Adrenal gland (tissue), 12 donors: ENCODE data around the gene TPI1. TPM values are rescaled to one million over a fixed set of nuclear protein-coding genes. Genes with fewer than 3 reads are reported as not detected.

Experiments used
- DNase-seq, 7 donors: peaks; one replicate each; pipeline ENCODE4 v3.0.0-alpha.2; 2019 to 2020
- H3K27ac ChIP-seq, 5 donors: fragments of 200-600 bp; sonication (generic) in 4 of 5; 1 replicate in 3 of 5; 2 replicates in 2 of 5; pipeline versions ENCODE4 v1.5.1 to v1.8.0; 2016 to 2020; ENCODE audit warnings: mild to moderate bottlenecking in 1 of 5
- H3K27me3 ChIP-seq: fragments of 200-600 bp; 2 replicates; pipeline ENCODE4 v1.8.0; 2021
- H3K36me3 ChIP-seq, 2 donors: fragments of 200-600 bp; replicated peaks in 1 of 2; 1 replicate in 1 of 2; 2 replicates in 1 of 2; pipeline versions ENCODE4 v1.5.1 to v1.8.0; 2018 to 2022
- H3K4me1 ChIP-seq, 2 donors: fragments of 200-600 bp; replicated peaks in 1 of 2; 1 replicate in 1 of 2; 2 replicates in 1 of 2; pipeline versions ENCODE4 v1.5.1 to v1.8.0; 2018 to 2021
- H3K4me3 ChIP-seq, 4 donors: fragments of 200-600 bp; sonication (generic) in 3 of 4; one replicate each; pipeline ENCODE4 v1.5.1; 2016 to 2018
- H3K9me3 ChIP-seq, 3 donors: fragments of 200-600 bp; sonication (generic) in 1 of 3; replicated peaks in 1 of 3; 1 replicate in 2 of 3; 2 replicates in 1 of 3; pipeline versions ENCODE4 v1.5.1 to v1.8.0; 2016 to 2021
- POLR2A ChIP-seq, 2 donors: fragments of 450-650 bp; IDR thresholded peaks; one replicate each; pipeline ENCODE4 v1.6.1; 2017; ENCODE audit warnings: antibody characterized with exemption in 2 of 2, mild to moderate bottlenecking in 2 of 2, moderate library complexity in 1 of 2
- WGBS, 4 donors: extraction: QIAGEN DNeasy Blood & Tissue Kit in 2 of 4; methylation state at CpG; one replicate each; pipeline versions ENCODE4 v1.1.5 to v1.1.7; 2013 to 2017; 5-methylcytosine and 5-hydroxymethylcytosine counted together
- intact Hi-C, 2 donors: fragments of 100-400 bp; cut with DNase I; formaldehyde crosslinking; loops; one replicate each; pipeline versions ENCODE4 v1.14.1 to v1.15.0; 2022 to 2023
- polyA plus RNA-seq, 3 donors: library from polyadenylated mRNA; stranded (reverse); fragments of 200-250 nt in 2 of 3; fragments of 350-450 nt in 1 of 3; fragmentation: Illumina TruSeq in 1 of 3; extraction: RNeasy Lipid Tissue Mini Kit (QIAGEN cat#74804) in 1 of 3; gene quantifications; one replicate each; pipeline ENCODE4 v1.2.3, GENCODE V29; 2013 to 2014
- total RNA-seq, 9 donors: library from RNA; depleted of rRNA in 4 of 9; stranded (reverse); fragments of >200 nt in 4 of 9; fragments of 120-200 nt in 1 of 9; fragmentation: NEBNext Ultra II Directional in 1 of 9; extraction: Animal tissue kit (Norgen Biotek cat#: 25700) in 1 of 9; gene quantifications; one replicate each; pipeline versions ENCODE4 v1.1.0 to v1.2.4, GENCODE V29; 2013 to 2023
- TF ChIP-seq, protein P1 (sequence below), 6 experiments: fragments of 450-650 bp in 4 of 6; fragments of 200-600 bp in 2 of 6; sonication (generic) in 1 of 6; IDR thresholded peaks; 1 replicate in 5 of 6; 2 replicates in 1 of 6; pipeline versions ENCODE4 v1.5.1 to v1.8.0; 2016 to 2021; ENCODE audit warnings: antibody characterized with exemption in 6 of 6, mild to moderate bottlenecking in 2 of 6, moderate library complexity in 1 of 6
- donor health status: healthy with polysubstance abuse.
- donor health status: Bipolar disorder and iron deficiency.
- donor health status: DM: yes; HTN: yes; CAD: no.
- donor health status: DM: no; HTN: no; CAD: no.
- donor health status: DM: no; HTN: no; CAD: no.
- donor health status: DM: yes; HTN: yes; CAD: no.

Gene TPI1
- total and polyA plus RNA-seq, 12 donors: 241 to 2,322 (median 783) TPM

DNA sequence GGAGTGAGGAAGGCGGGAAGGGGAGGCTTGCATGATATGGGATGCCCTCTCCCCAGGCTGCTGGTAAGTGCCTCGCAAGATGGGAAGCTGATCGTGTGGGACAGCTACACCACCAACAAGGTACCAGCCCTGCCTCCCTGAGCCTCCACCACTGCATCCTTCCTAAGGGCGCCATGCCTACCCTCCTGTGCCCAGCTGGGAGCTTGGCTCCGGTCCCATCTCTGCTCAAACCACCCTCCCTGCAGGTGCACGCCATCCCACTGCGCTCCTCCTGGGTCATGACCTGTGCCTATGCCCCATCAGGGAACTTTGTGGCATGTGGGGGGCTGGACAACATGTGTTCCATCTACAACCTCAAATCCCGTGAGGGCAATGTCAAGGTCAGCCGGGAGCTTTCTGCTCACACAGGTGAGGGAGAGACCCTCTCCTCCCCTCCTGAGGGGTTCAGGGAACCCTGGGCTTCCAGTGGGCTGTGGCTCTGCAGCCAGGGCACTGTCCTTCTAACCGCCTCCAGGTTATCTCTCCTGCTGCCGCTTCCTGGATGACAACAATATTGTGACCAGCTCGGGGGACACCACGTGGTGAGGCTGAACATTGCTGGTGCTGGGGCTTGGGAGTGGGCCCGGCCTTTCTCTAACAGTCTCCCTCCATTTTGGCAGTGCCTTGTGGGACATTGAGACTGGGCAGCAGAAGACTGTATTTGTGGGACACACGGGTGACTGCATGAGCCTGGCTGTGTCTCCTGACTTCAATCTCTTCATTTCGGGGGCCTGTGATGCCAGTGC is 24.0 kb upstream of the TPI1 start:
- DNase-seq: no peak
- 61 to 81% (median 77%) methylated on average over 13 to 16 of the region's 16 CpGs for WGBS, 4 donors
- Histone ChIP-seq H3K4me3 (no peak overlapping the region), H3K36me3 (peaks cover 0 to 11% of the 10 kb centered on the region in 2 donors), H3K9me3 (no peaks in the 10 kb centered on the region), H3K27me3 (no peaks in the 10 kb centered on the region), H3K4me1 (no peaks in the 10 kb centered on the region), H3K27ac (no peak overlapping the region)
- intact Hi-C loops: no loop called here
- TF ChIP-seq, protein P1, sequence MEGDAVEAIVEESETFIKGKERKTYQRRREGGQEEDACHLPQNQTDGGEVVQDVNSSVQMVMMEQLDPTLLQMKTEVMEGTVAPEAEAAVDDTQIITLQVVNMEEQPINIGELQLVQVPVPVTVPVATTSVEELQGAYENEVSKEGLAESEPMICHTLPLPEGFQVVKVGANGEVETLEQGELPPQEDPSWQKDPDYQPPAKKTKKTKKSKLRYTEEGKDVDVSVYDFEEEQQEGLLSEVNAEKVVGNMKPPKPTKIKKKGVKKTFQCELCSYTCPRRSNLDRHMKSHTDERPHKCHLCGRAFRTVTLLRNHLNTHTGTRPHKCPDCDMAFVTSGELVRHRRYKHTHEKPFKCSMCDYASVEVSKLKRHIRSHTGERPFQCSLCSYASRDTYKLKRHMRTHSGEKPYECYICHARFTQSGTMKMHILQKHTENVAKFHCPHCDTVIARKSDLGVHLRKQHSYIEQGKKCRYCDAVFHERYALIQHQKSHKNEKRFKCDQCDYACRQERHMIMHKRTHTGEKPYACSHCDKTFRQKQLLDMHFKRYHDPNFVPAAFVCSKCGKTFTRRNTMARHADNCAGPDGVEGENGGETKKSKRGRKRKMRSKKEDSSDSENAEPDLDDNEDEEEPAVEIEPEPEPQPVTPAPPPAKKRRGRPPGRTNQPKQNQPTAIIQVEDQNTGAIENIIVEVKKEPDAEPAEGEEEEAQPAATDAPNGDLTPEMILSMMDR (IDR thresholded peaks at IDR 0.05): no peak
- TF ChIP-seq POLR2A (IDR thresholded peaks at IDR 0.05): no peak

DNA sequence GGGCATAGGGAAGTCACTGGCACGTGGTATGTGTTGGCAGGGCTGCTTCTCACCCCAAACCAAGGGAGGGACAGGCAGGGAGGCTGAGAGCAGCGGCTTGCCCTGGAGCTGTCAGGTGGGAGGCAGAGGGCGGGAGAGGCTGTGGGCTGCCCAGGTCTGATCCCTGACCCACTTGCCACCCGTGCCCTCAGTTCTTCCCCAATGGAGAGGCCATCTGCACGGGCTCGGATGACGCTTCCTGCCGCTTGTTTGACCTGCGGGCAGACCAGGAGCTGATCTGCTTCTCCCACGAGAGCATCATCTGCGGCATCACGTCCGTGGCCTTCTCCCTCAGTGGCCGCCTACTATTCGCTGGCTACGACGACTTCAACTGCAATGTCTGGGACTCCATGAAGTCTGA is 21.9 kb upstream of the TPI1 start:
- H3K27ac ChIP-seq: no peak overlapping the region
- intact Hi-C loops: no loop called here
- no peak overlapping the region for H3K4me3 ChIP-seq
- 89 to 93% (median 91%) methylated on average over 16 to 17 of the region's 17 CpGs for WGBS, 4 donors
- no peaks in the 10 kb centered on the region for H3K27me3 ChIP-seq
- peaks cover 0 to 2% of the 10 kb centered on the region in 2 donors for H3K4me1 ChIP-seq
- no peaks in the 10 kb centered on the region for H3K9me3 ChIP-seq
- TF ChIP-seq, protein P1 (IDR thresholded peaks at IDR 0.05): no peak
- TF ChIP-seq POLR2A (IDR thresholded peaks at IDR 0.05): no peak
- no peak for DNase-seq
- H3K36me3 ChIP-seq: no peaks in the 10 kb centered on the region

DNA sequence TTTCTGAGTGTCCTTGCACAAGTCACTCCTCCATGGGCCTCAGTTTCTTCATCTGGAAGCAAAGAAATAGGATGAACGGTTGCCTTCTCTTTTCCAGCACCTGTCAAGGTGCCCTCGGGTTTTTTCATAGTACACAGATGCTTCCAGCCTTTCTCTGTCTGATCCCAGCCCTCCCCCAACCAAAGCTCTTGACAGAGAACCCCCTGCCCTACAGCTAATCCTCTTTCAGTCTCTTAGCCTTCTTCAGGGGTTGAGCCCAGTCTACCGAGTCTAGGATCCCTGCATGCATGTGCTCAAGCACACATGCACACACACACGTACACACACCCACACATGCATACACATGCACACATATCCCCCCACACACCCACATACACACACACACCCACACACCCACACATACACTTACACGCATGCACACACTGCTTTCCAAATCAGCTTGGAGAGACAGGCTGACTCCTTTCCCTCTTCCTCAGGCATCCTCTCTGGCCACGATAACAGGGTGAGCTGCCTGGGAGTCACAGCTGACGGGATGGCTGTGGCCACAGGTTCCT is 20.9 kb upstream of the TPI1 start:
- Histone ChIP-seq H3K4me1 (peaks cover 4 to 8% of the 10 kb centered on the region in 2 donors), H3K36me3 (no peaks in the 10 kb centered on the region), H3K27ac (no peak overlapping the region), H3K4me3 (no peak overlapping the region), H3K9me3 (no peaks in the 10 kb centered on the region), H3K27me3 (no peaks in the 10 kb centered on the region)
- WGBS, 4 donors: 86 to 94% (median 87%) methylated on average over 7 of the region's 7 CpGs
- no peak for DNase-seq
- TF ChIP-seq, protein P1 (IDR thresholded peaks at IDR 0.05): no peak
- no peak for TF ChIP-seq POLR2A (IDR thresholded peaks at IDR 0.05)
- intact Hi-C loops: no loop called here

DNA sequence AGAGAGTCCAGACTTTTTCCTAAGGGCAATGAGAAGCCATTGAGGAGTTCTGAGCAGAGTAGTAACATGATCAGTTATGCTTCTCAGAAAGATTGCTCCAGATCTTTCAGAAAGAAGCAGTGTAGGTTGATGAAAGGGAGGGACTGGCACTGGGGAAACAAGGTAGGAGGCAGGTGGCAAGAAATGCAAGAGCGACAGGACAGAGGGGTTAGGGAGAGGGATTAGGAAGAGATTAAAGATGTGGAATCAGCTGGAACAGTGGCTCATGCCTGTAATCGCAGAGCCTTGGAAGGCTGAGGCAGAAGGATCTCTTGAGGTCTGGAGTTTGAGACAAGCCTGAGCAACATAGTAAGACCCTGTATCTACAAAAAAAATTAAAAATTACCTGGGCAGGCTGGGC is 19.7 kb upstream of the TPI1 start:
- H3K9me3 ChIP-seq: no peaks in the 10 kb centered on the region
- no peak overlapping the region for H3K4me3 ChIP-seq
- no peak for DNase-seq
- H3K27ac ChIP-seq: no peak overlapping the region
- H3K36me3 ChIP-seq: no peaks in the 10 kb centered on the region
- intact Hi-C loops: no loop called here
- WGBS, 4 donors: 93 to 98% (median 96%) methylated on average over 2 of the region's 2 CpGs
- TF ChIP-seq, protein P1 (IDR thresholded peaks at IDR 0.05): no peak
- H3K4me1 ChIP-seq: peaks cover 4 to 8% of the 10 kb centered on the region in 2 donors
- no peaks in the 10 kb centered on the region for H3K27me3 ChIP-seq
